Astrocyte (in vitro differentiated cells and primary cell): ENCODE results near the gene SLC25A33.

Source experiments
- EZH2 ChIP-seq: IDR thresholded peaks from 2 replicates; pipeline ENCODE4 v1.6.1; 2012; ENCODE audit warnings: mild to moderate bottlenecking, low read length, inconsistent platforms; ENCODE audit not compliant: insufficient read depth
- TF ChIP-seq, protein P1 (sequence below): IDR thresholded peaks from 2 replicates; pipeline ENCODE4 v1.5.1; 2011; ENCODE audit warnings: low read depth, mild to moderate bottlenecking, inconsistent platforms, low read length, moderate library complexity; ENCODE audit not compliant: insufficient read depth

DNA sequence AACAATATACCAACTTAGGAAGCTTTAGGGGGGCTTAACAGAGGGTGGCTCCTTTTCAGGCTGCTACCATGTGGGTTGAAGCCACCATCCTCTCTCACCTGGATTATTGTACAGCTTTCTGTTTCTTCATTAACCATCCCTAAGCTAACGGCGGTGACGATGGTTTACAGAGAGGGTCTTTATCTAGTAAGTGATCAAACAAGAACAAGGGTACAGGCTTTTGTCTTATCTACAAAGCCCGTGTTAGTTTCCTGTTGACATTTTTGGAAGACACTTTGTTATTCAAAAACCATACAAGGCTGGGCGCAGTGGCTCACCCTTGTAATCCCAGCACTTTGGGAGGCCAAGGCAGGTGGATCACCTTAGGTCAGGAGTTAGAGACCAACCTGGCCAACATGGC lies 20.4 kb downstream of the SLC25A33 start:
- TF ChIP-seq, protein P1, sequence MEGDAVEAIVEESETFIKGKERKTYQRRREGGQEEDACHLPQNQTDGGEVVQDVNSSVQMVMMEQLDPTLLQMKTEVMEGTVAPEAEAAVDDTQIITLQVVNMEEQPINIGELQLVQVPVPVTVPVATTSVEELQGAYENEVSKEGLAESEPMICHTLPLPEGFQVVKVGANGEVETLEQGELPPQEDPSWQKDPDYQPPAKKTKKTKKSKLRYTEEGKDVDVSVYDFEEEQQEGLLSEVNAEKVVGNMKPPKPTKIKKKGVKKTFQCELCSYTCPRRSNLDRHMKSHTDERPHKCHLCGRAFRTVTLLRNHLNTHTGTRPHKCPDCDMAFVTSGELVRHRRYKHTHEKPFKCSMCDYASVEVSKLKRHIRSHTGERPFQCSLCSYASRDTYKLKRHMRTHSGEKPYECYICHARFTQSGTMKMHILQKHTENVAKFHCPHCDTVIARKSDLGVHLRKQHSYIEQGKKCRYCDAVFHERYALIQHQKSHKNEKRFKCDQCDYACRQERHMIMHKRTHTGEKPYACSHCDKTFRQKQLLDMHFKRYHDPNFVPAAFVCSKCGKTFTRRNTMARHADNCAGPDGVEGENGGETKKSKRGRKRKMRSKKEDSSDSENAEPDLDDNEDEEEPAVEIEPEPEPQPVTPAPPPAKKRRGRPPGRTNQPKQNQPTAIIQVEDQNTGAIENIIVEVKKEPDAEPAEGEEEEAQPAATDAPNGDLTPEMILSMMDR: no peak
- no peak for TF ChIP-seq EZH2
